Activated CD4-positive, alpha-beta T cell treated with anti-CD3 and anti-CD28 coated beads, Interleukin-2, amount 10 ng/mL, durations not matched to agents 7 days and 5 days (primary cell): ENCODE data around the gene RDH5. TPM values are rescaled to one million over a fixed set of nuclear protein-coding genes. Genes with fewer than 3 reads are reported as not detected.

ENCODE experiments used
- total RNA-seq, 2 experiments: library from RNA; stranded (reverse); gene quantifications; one replicate each; pipeline ENCODE4 v1.2.3, GENCODE V29; 2021

Gene RDH5
- total RNA-seq, 2 experiments from 2014 or later = 23.3 to 25.8 TPM

Other genes with a start within 250 kb of the RDH5 start
- gene OR6C68, start 228.0 kb upstream of the RDH5 start, total RNA-seq = not detected
- not detected for gene OR6C4, start 170.8 kb upstream of the RDH5 start, total RNA-seq
- gene OR2AP1, start 147.9 kb upstream of the RDH5 start, total RNA-seq = not detected
- not detected for gene OR10P1, start 83.5 kb upstream of the RDH5 start, total RNA-seq
- gene ITGA7, start 12.5 kb upstream of the RDH5 start, total RNA-seq = 1 to 10 TPM; 3.1 TPM
- 100 to 1,000 TPM; 164 to 181 TPM for gene BLOC1S1, start 4.3 kb upstream of the RDH5 start, total RNA-seq
- gene CD63, start 8.6 kb downstream of the RDH5 start, total RNA-seq = 100 to 1,000 TPM; 108 to 116 TPM
- gene GDF11, start 22.7 kb downstream of the RDH5 start, total RNA-seq = 10 to 100 TPM in 1 of 2 experiments, 1 to 10 TPM in 1; 9.7 to 10.4 TPM
- gene SARNP, start 97.3 kb downstream of the RDH5 start, total RNA-seq = 100 to 1,000 TPM in 1 of 2 experiments, 10 to 100 TPM in 1; 87.5 to 102 TPM
- 10 to 100 TPM; 52.7 to 67.1 TPM for gene ORMDL2, start 97.6 kb downstream of the RDH5 start, total RNA-seq
- gene DNAJC14, start 109.2 kb downstream of the RDH5 start, total RNA-seq = 10 to 100 TPM; 32.6 to 35.8 TPM
- not detected for gene MMP19, start 122.5 kb downstream of the RDH5 start, total RNA-seq
- 10 to 100 TPM; 50.3 to 50.7 TPM for gene PYM1, start 207.5 kb downstream of the RDH5 start, total RNA-seq
- 100 to 1,000 TPM; 766 to 771 TPM for gene DGKA, start 210.8 kb downstream of the RDH5 start, total RNA-seq
- under 1 TPM in 1 of 2 experiments, not detected in 1; 0.37 TPM for gene PMEL, start 245.6 kb downstream of the RDH5 start, total RNA-seq
- gene CDK2, start 246.4 kb downstream of the RDH5 start, total RNA-seq = 100 to 1,000 TPM in 1 of 2 experiments, 10 to 100 TPM in 1; 96.6 to 106 TPM